HepG2 (cell line): Measurements from ENCODE around the gene PTPA. TPM values are rescaled to one million over a fixed set of nuclear protein-coding genes. Genes with fewer than 3 reads are reported as not detected.

Source experiments
- ADNP ChIP-seq: sonication (generic); formaldehyde crosslinking; IDR thresholded peaks from 2 replicates; pipeline ENCODE4 v1.4.0; 2020; ENCODE audit warnings: missing genetic modification reagents
- BORCS8-MEF2B ChIP-seq: sonication (generic); formaldehyde crosslinking; IDR thresholded peaks from 2 replicates; pipeline ENCODE4 v1.8.0; 2022; ENCODE audit warnings: mild to moderate bottlenecking, missing genetic modification reagents
- CAMTA2 ChIP-seq: sonication (generic); formaldehyde crosslinking; IDR thresholded peaks from 2 replicates; pipeline ENCODE4 v1.4.0; 2020; ENCODE audit warnings: mild to moderate bottlenecking, missing genetic modification reagents, borderline replicate concordance
- CC2D1A ChIP-seq: sonication (generic); formaldehyde crosslinking; IDR thresholded peaks from 2 replicates; pipeline ENCODE4 v1.8.1; 2023; ENCODE audit warnings: mild to moderate bottlenecking, missing genetic modification reagents
- CHCHD3 ChIP-seq: sonication (generic); formaldehyde crosslinking; IDR thresholded peaks from 2 replicates; pipeline ENCODE4 v1.8.0; 2022; ENCODE audit warnings: mild to moderate bottlenecking, missing genetic modification reagents, moderate library complexity
- EZH2 ChIP-seq: conservative IDR thresholded peaks from 2 replicates; pipeline ENCODE4 v1.6.1; 2012; ENCODE audit warnings: mild to moderate bottlenecking, low read depth, low read length, moderate library complexity
- GABPB1 ChIP-seq: IDR thresholded peaks from 2 replicates; pipeline ENCODE4 v1.6.1; 2016; ENCODE audit warnings: mild to moderate bottlenecking, missing genetic modification reagents, moderate library complexity, missing compliant biosample characterization
- GMEB1 ChIP-seq: sonication (generic); formaldehyde crosslinking; IDR thresholded peaks from 2 replicates; pipeline ENCODE4 v1.5.1; 2020; ENCODE audit warnings: missing genetic modification reagents, mild to moderate bottlenecking, borderline replicate concordance
- HHEX ChIP-seq: IDR thresholded peaks from 2 replicates; pipeline ENCODE4 v1.6.1; 2016; ENCODE audit warnings: control low read depth
- KDM1A ChIP-seq: IDR thresholded peaks from 2 replicates; pipeline ENCODE4 v1.6.1; 2016; ENCODE audit warnings: missing compliant biosample characterization
- PHB2 ChIP-seq: fragments of 450-650 bp; IDR thresholded peaks from 2 replicates; pipeline ENCODE4 v1.6.1; 2018; ENCODE audit not compliant: partially characterized antibody
- POLR2A ChIP-seq, 2 experiments: IDR thresholded peaks; 2 replicates each; pipeline ENCODE4 v1.6.1; 2011; ENCODE audit warnings: low read depth in 2 of 2, low read length in 2 of 2, mild to moderate bottlenecking in 1 of 2, moderate library complexity in 1 of 2; ENCODE audit not compliant: insufficient read depth in 1 of 2
- TFDP1 ChIP-seq: IDR thresholded peaks from 2 replicates; pipeline ENCODE4 v1.6.1; 2016; ENCODE audit warnings: missing compliant biosample characterization, missing genetic modification reagents, borderline replicate concordance
- THAP7 ChIP-seq: sonication (generic); formaldehyde crosslinking; IDR thresholded peaks from 2 replicates; pipeline ENCODE4 v1.8.1; 2023; ENCODE audit warnings: mild to moderate bottlenecking, missing genetic modification reagents
- ZBTB8A ChIP-seq: sonication (generic); formaldehyde crosslinking; IDR thresholded peaks from 2 replicates; pipeline ENCODE4 v1.4.0; 2020; ENCODE audit warnings: mild to moderate bottlenecking, low read depth, missing genetic modification reagents, borderline replicate concordance
- ZFP62 ChIP-seq: sonication (generic); formaldehyde crosslinking; IDR thresholded peaks from 2 replicates; pipeline ENCODE4 v1.4.0; 2020; ENCODE audit warnings: missing genetic modification reagents
- ZMAT5 ChIP-seq: sonication (generic); formaldehyde crosslinking; IDR thresholded peaks from 2 replicates; pipeline ENCODE4 v1.5.0; 2020; ENCODE audit warnings: mild to moderate bottlenecking, low read depth, missing genetic modification reagents, borderline replicate concordance
- ZNF333 ChIP-seq: sonication (generic); formaldehyde crosslinking; IDR thresholded peaks from 2 replicates; pipeline ENCODE4 v1.4.0; 2020; ENCODE audit warnings: mild to moderate bottlenecking, missing genetic modification reagents, borderline replicate concordance
- ZNF639 ChIP-seq: conservative IDR thresholded peaks from 2 replicates; pipeline ENCODE4 v1.6.1; 2018; ENCODE audit warnings: missing genetic modification reagents
- ZNF709 ChIP-seq: sonication (generic); formaldehyde crosslinking; IDR thresholded peaks from 2 replicates; pipeline ENCODE4 v1.5.0; 2020; ENCODE audit warnings: mild to moderate bottlenecking, missing genetic modification reagents
- ZNF746 ChIP-seq: sonication (generic); formaldehyde crosslinking; IDR thresholded peaks from 2 replicates; pipeline ENCODE4 v1.8.0; 2022; ENCODE audit warnings: mild to moderate bottlenecking, missing genetic modification reagents
- ZNF775 ChIP-seq: sonication (generic); formaldehyde crosslinking; IDR thresholded peaks from 2 replicates; pipeline ENCODE4 v1.4.0; 2020; ENCODE audit warnings: missing genetic modification reagents, mild to moderate bottlenecking, moderate library complexity, borderline replicate concordance
- ZNF780A ChIP-seq: sonication (generic); formaldehyde crosslinking; IDR thresholded peaks from 2 replicates; pipeline ENCODE4 v1.8.0; 2022; ENCODE audit warnings: mild to moderate bottlenecking, missing genetic modification reagents, moderate library complexity
- ZNF83 ChIP-seq: sonication (generic); formaldehyde crosslinking; IDR thresholded peaks from 2 replicates; pipeline ENCODE4 v1.4.0; 2020; ENCODE audit warnings: missing genetic modification reagents, mild to moderate bottlenecking, borderline replicate concordance
- ZNF850 ChIP-seq: sonication (generic); formaldehyde crosslinking; conservative IDR thresholded peaks from 2 replicates; pipeline ENCODE4 v1.9.0; 2021; ENCODE audit warnings: mild to moderate bottlenecking, missing genetic modification reagents
- ZSCAN30 ChIP-seq: sonication (generic); formaldehyde crosslinking; IDR thresholded peaks from 2 replicates; pipeline ENCODE4 v1.5.0; 2020; ENCODE audit warnings: mild to moderate bottlenecking, missing genetic modification reagents
- polyA plus RNA-seq, 8 experiments: library from polyadenylated mRNA; depleted of rRNA in 3 of 8; stranded (reverse) in 7 of 8; unstranded in 1 of 8; fragments of >200 nt; fragmentation: Illumina TruSeq in 4 of 8; extraction: Trizol in 4 of 8; gene quantifications; 2 replicates each; pipeline versions ENCODE4 v1.2.1 to v1.2.3, GENCODE V29; 2011 to 2016; ENCODE audit warnings: low read depth in 4 of 8, missing spikeins in 1 of 8, mixed read lengths in 1 of 8; ENCODE audit not compliant: insufficient read depth in 1 of 8
- total RNA-seq, 5 experiments: library from RNA; depleted of rRNA; stranded (reverse); fragments of >200 nt; fragmentation: Illumina TruSeq; extraction: Trizol; gene quantifications; 2 replicates each; pipeline ENCODE4 v1.2.3, GENCODE V29; 2016; ENCODE audit warnings: low read depth in 1 of 5

Gene PTPA
- total and polyA plus RNA-seq, 2 of the 13 experiments (the other 11 are each of a cell fraction or from before 2014, with no cell fraction given) = 79.3 to 105 TPM

- no peak for TF ChIP-seq HHEX (CRISPR knock-in tag)
- no peak for TF ChIP-seq KDM1A (CRISPR knock-in tag)
- peak; percentile 33; the same call in 1 of the 2 replicates for TF ChIP-seq ZNF850 (CRISPR knock-in tag)
- TF ChIP-seq ZNF775 = no peak
- no peak for TF ChIP-seq ZMAT5 (CRISPR knock-in tag)
- 0 out of 2 replicates have a peak, but pooled peaks have one; percentile 52 for TF ChIP-seq ZNF780A (CRISPR knock-in tag)
- no peak; the same call in 1 of the 2 replicates for TF ChIP-seq TFDP1
- no peak for TF ChIP-seq BORCS8-MEF2B
- TF ChIP-seq POLR2A (IDR thresholded peaks at IDR 0.05; ENCODE audit: insufficient read depth in 1 of 2, low read depth in 2 of 2, low read length in 2 of 2) = peak in 1 of 2 experiments; percentile 58; a peak in 1 of 4 replicates
- TF ChIP-seq GABPB1 (CRISPR knock-in tag) = peak; percentile 62; the same call in 1 of the 2 replicates
- no peak for TF ChIP-seq EZH2
- peak; percentile 10; the same call in 1 of the 2 replicates for TF ChIP-seq GMEB1 (CRISPR knock-in tag)
- TF ChIP-seq THAP7 (CRISPR knock-in tag) = peak; percentile 62; the same call in 1 of the 2 replicates
- TF ChIP-seq ZNF333 (CRISPR knock-in tag) = no peak; the same call in 1 of the 2 replicates
- TF ChIP-seq ZSCAN30 (CRISPR knock-in tag) = no peak
- 0 out of 2 replicates have a peak, but pooled peaks have one; percentile 67 for TF ChIP-seq ZNF746
- no peak for TF ChIP-seq ZNF83 (CRISPR knock-in tag)
- no peak for TF ChIP-seq CAMTA2 (CRISPR knock-in tag)
- TF ChIP-seq ZFP62 = no peak
- TF ChIP-seq ZNF639 (CRISPR knock-in tag) = peak; percentile 86
- TF ChIP-seq CC2D1A (CRISPR knock-in tag) = no peak
- TF ChIP-seq ZBTB8A = no peak
- TF ChIP-seq PHB2 = no peak
- TF ChIP-seq CHCHD3 (CRISPR knock-in tag) = no peak
- no peak for TF ChIP-seq ADNP
- TF ChIP-seq ZNF709 (CRISPR knock-in tag) = peak; percentile 45; the same call in 1 of the 2 replicates
These were observed 1.1 kb upstream of the PTPA start (continued) for GRCh38 chr9:129109952-129110739.
